Astrocyte of the cerebellum (primary cell): ENCODE data around the gene TRAF3.

Source experiments
- DNase-seq: peaks from one replicate; pipeline ENCODE4 v3.0.0-alpha.2; 2011; ENCODE audit warnings: low read depth
- H3K4me3 ChIP-seq: 2 replicates; pipeline ENCODE4 v1.5.1; 2011; ENCODE audit warnings: mild to moderate bottlenecking, low read depth, low read length, moderate library complexity
- CTCF ChIP-seq: IDR thresholded peaks from 2 replicates; pipeline ENCODE4 v1.5.1; 2012; ENCODE audit warnings: low read length, low read depth, moderate library complexity, mild to moderate bottlenecking; ENCODE audit errors: missing control alignments
- in situ Hi-C: cut with HindIII; loops from 2 replicates; pipeline ENCODE4 v1.10.0; 2017; ENCODE audit warnings: low sequenced_read_pairs

The TRAF3 gene

GRCh38 chr14:102930138-102930752 lies 153.0 kb downstream of the TRAF3 start:
- no peak for DNase-seq
- no peak for TF ChIP-seq CTCF
- no peak overlapping the region for H3K4me3 ChIP-seq
- in situ Hi-C loops: no loop called here

- TF ChIP-seq CTCF: no peak
- in situ Hi-C loops: no loop called here
- no peak overlapping the region for H3K4me3 ChIP-seq
- no peak for DNase-seq
Observed at GRCh38 chr14:102930753-102931579, 153.7 kb downstream of the TRAF3 start.

- no peak for TF ChIP-seq CTCF
- in situ Hi-C loops: no loop called here
- DNase-seq: no peak
- no peak overlapping the region for H3K4me3 ChIP-seq
Observed at GRCh38 chr14:102931580-102932285, 154.5 kb downstream of the TRAF3 start.

- no peak for TF ChIP-seq CTCF
- no peak for DNase-seq
- H3K4me3 ChIP-seq: no peak overlapping the region
- in situ Hi-C loops: no loop called here
Observed at GRCh38 chr14:102932484-102933248, 155.4 kb downstream of the TRAF3 start.

GRCh38 chr14:102933618-102934231 lies 156.5 kb downstream of the TRAF3 start:
- no peak overlapping the region for H3K4me3 ChIP-seq
- no peak for TF ChIP-seq CTCF
- DNase-seq: no peak
- in situ Hi-C loops: no loop called here

- TF ChIP-seq CTCF: no peak
- no peak overlapping the region for H3K4me3 ChIP-seq
- no peak for DNase-seq
- in situ Hi-C loops: no loop called here
Observed at GRCh38 chr14:102935756-102936155, 158.5 kb downstream of the TRAF3 start.
